ENCODE results near the gene BICD2. TPM values are rescaled to one million over a fixed set of nuclear protein-coding genes. Genes with fewer than 3 reads are reported as not detected.

The BICD2 gene
- total RNA-seq, 2 donors from 2014 or later: 22.2 to 48.3 TPM

- intact Hi-C loops (cut with DNase I): no loop called here
- no peak overlapping the region for H3K4me3 ChIP-seq
- WGBS: 92% methylated on average over 15 of the region's 15 CpGs
- H3K9me3 ChIP-seq: no peaks in the 10 kb centered on the region
- H3K27me3 ChIP-seq (replicated peaks; ENCODE audit: insufficient read depth): no peaks in the 10 kb centered on the region
- no peak for DNase-seq (ENCODE audit: low spot score)
- H3K4me1 ChIP-seq (replicated peaks): no peaks in the 10 kb centered on the region
- no peak for TF ChIP-seq POLR2A (IDR thresholded peaks at IDR 0.05)
- TF ChIP-seq, protein P1, sequence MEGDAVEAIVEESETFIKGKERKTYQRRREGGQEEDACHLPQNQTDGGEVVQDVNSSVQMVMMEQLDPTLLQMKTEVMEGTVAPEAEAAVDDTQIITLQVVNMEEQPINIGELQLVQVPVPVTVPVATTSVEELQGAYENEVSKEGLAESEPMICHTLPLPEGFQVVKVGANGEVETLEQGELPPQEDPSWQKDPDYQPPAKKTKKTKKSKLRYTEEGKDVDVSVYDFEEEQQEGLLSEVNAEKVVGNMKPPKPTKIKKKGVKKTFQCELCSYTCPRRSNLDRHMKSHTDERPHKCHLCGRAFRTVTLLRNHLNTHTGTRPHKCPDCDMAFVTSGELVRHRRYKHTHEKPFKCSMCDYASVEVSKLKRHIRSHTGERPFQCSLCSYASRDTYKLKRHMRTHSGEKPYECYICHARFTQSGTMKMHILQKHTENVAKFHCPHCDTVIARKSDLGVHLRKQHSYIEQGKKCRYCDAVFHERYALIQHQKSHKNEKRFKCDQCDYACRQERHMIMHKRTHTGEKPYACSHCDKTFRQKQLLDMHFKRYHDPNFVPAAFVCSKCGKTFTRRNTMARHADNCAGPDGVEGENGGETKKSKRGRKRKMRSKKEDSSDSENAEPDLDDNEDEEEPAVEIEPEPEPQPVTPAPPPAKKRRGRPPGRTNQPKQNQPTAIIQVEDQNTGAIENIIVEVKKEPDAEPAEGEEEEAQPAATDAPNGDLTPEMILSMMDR (IDR thresholded peaks at IDR 0.05): no peak
- no peak for TF ChIP-seq POLR2AphosphoS5 (IDR thresholded peaks at IDR 0.05)
- peaks cover 0 to 2% of the 10 kb centered on the region in 2 donors for H3K36me3 ChIP-seq
- H3K27ac ChIP-seq: no peak overlapping the region
These were observed 51.9 kb downstream of the BICD2 start for GRCh38 chr9:92712767-92713166.

- H3K27ac ChIP-seq: no peak overlapping the region
- DNase-seq (ENCODE audit: low spot score): no peak
- no peaks in the 10 kb centered on the region for H3K9me3 ChIP-seq
- H3K4me1 ChIP-seq (replicated peaks): no peaks in the 10 kb centered on the region
- TF ChIP-seq, protein P1 (IDR thresholded peaks at IDR 0.05): no peak
- no peak for TF ChIP-seq POLR2A (IDR thresholded peaks at IDR 0.05)
- no peak for TF ChIP-seq POLR2AphosphoS5 (IDR thresholded peaks at IDR 0.05)
- no peaks in the 10 kb centered on the region for H3K27me3 ChIP-seq (replicated peaks; ENCODE audit: insufficient read depth)
- H3K4me3 ChIP-seq: no peak overlapping the region
- intact Hi-C loops (cut with DNase I): no loop called here
- whole genome bisulfite sequencing: 86% methylated on average over 6 of the region's 6 CpGs
- H3K36me3 ChIP-seq: no peaks in the 10 kb centered on the region
These were observed 52.8 kb downstream of the BICD2 start for GRCh38 chr9:92711844-92712243.

DNA sequence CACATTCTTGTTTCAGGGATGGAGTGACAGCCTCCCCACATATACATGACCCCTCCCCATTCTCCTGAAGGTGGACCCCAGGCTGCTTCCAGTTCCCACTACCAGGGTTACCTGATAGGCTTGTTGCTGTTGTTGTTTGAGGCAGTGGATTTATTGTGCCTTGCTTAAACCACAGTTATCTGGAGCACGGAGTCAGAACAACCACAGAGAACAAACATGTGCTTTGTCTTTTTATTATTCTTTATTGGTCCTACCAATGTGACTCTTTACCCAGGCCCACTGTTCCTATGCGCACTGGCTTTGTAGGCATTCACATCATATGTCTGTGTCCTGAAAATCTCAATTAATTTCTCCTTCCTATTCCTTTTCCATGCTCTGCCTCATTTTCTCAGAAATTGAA, 53.5 kb downstream of the BICD2 start:
- H3K27me3 ChIP-seq (replicated peaks; ENCODE audit: insufficient read depth): no peaks in the 10 kb centered on the region
- H3K27ac ChIP-seq: no peak overlapping the region
- intact Hi-C loops (cut with DNase I): no loop called here
- H3K36me3 ChIP-seq: no peaks in the 10 kb centered on the region
- no peak for TF ChIP-seq POLR2AphosphoS5 (IDR thresholded peaks at IDR 0.05)
- no peaks in the 10 kb centered on the region for H3K9me3 ChIP-seq
- no peak for DNase-seq (ENCODE audit: low spot score)
- H3K4me1 ChIP-seq (replicated peaks): no peaks in the 10 kb centered on the region
- WGBS: 57% methylated on average over 2 of the region's 2 CpGs
- no peak overlapping the region for H3K4me3 ChIP-seq

DNA sequence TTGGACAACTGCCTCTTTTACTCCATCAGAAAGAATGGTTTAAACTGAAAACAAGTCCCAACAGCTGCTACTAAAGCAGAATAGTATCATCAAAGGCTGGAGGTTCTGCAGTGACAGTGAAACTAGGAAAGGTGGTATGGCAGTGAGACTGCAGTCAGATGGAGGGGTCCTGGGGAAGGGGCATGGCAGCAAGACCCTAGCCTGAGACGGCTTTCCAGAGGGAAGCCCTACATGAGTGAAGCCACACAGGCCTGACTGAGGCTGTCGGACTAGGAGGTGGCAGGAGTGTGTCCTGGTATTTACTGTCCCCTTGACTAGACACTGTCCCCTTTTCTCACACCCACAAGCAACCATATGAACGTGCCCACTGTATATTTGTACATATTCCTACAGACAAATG, 54.3 kb downstream of the BICD2 start:
- no peak overlapping the region for H3K4me3 ChIP-seq
- intact Hi-C loops (cut with DNase I): no loop called here
- H3K9me3 ChIP-seq: no peaks in the 10 kb centered on the region
- no peaks in the 10 kb centered on the region for H3K27me3 ChIP-seq (replicated peaks; ENCODE audit: insufficient read depth)
- WGBS: 76% methylated on average over 3 of the region's 3 CpGs
- TF ChIP-seq POLR2AphosphoS5 (IDR thresholded peaks at IDR 0.05): no peak
- TF ChIP-seq, protein P1 (IDR thresholded peaks at IDR 0.05): no peak
- H3K4me1 ChIP-seq (replicated peaks): no peaks in the 10 kb centered on the region
- no peak overlapping the region for H3K27ac ChIP-seq
- DNase-seq (ENCODE audit: low spot score): no peak
- H3K36me3 ChIP-seq: no peaks in the 10 kb centered on the region

DNA sequence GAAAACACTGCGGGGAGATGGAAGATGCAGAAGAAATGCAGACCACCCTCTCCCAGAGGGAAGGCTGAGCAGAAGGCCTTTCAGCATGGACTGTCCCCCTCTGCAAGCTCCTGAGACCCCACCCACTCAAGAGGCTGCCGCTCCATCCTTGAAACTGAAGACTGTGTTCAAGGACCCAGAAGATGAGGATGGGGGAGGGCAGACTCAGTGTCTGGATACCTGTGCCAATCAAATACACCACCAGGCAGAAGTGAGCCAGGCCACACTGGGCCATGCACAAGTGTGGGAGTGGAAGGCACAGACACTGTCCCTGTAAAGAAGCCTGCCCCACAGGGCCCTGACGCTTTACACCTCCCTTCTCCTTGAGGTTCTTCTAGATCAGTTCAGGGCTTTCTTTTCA, 54.7 kb downstream of the BICD2 start:
- intact Hi-C loops (cut with DNase I): no loop called here
- no peak for DNase-seq (ENCODE audit: low spot score)
- WGBS: 86% methylated on average over 3 of the region's 3 CpGs
- Histone ChIP-seq H3K4me1 (replicated peaks) (no peaks in the 10 kb centered on the region), H3K27ac (no peak overlapping the region), H3K27me3 (replicated peaks; ENCODE audit: insufficient read depth) (no peaks in the 10 kb centered on the region), H3K4me3 (no peak overlapping the region), H3K36me3 (no peaks in the 10 kb centered on the region), H3K9me3 (no peaks in the 10 kb centered on the region)
- TF ChIP-seq POLR2A (IDR thresholded peaks at IDR 0.05): no peak
- no peak for TF ChIP-seq POLR2AphosphoS5 (IDR thresholded peaks at IDR 0.05)
- TF ChIP-seq, protein P1 (IDR thresholded peaks at IDR 0.05): no peak

Data from prostate gland (tissue), 2 donors.